A549 (cell line): ENCODE measurements around the gene ABCB11. TPM values are rescaled to one million over a fixed set of nuclear protein-coding genes. Genes with fewer than 3 reads are reported as not detected.

Experiments used
- ATAC-seq, 2 experiments: fragments of 200-7000 bp in 1 of 2; fragments of >200 bp in 1 of 2; cut with Nextera tagmentation in 1 of 2; cut with Tn5 transposase in 1 of 2; 3 replicates each; pipeline versions ENCODE4 v1.8.0 to v1.9.1; 2018 to 2020; ENCODE audit warnings: mild to moderate bottlenecking in 1 of 2, moderate library complexity in 1 of 2
- CTCF ChIA-PET: fragments of 300-600 bp; sonication (Branson Sonifier 250); formaldehyde crosslinking; extraction: SDS; loops from one replicate; lab custom pipeline; 2021; ENCODE audit warnings: antibody characterized with exemption, inconsistent platforms; lab: Yijun Ruan, JAX
- POLR2A ChIA-PET: fragments of 350-600 bp; formaldehyde crosslinking; extraction: SDS; loops from one replicate; lab custom pipeline; 2021; ENCODE audit warnings: antibody characterized with exemption, inconsistent platforms; lab: Yijun Ruan, JAX
- DNase-seq, 2 experiments: peaks; one replicate each; pipeline versions ENCODE4 v3.0.0 to v3.0.0-alpha.2; 2011 to 2016; ENCODE audit warnings: low read depth in 1 of 2, low spot score in 1 of 2
- FAIRE-seq: peaks from 2 replicates; lab custom pipeline; 2011; peaks lifted over from hg19 to GRCh38; lab: Jason Lieb, UNC
- H3K27ac ChIP-seq, 2 experiments: fragments of >200 bp; sonication (Bioruptor Twin); formaldehyde crosslinking; 3 replicates each; pipeline ENCODE4 v1.5.1; 2016 to 2017
- H3K4me1 ChIP-seq: fragments of >200 bp; sonication (Bioruptor Twin); formaldehyde crosslinking; 3 replicates; pipeline ENCODE4 v1.6.1; 2016
- H3K4me2 ChIP-seq: fragments of >200 bp; sonication (Bioruptor Twin); formaldehyde crosslinking; 3 replicates; pipeline ENCODE4 v1.6.1; 2016
- H3K4me3 ChIP-seq: fragments of >200 bp; sonication (Bioruptor Twin); formaldehyde crosslinking; 3 replicates; pipeline ENCODE4 v1.5.1; 2016
- H3K9me3 ChIP-seq: fragments of >200 bp; sonication (Bioruptor Twin); formaldehyde crosslinking; 3 replicates; pipeline ENCODE4 v1.6.1; 2016
- EP300 ChIP-seq, 2 experiments: fragments of >200 bp; sonication (Bioruptor Twin); formaldehyde crosslinking; IDR thresholded peaks; 2 replicates in 1 of 2; 3 replicates in 1 of 2; pipeline ENCODE4 v1.6.1; 2016 to 2017
- FOSB ChIP-seq: fragments of 250-450 bp; sonication (Bioruptor Pico); IDR thresholded peaks from 2 replicates; pipeline ENCODE4 v1.5.0; 2020; ENCODE audit warnings: mild to moderate bottlenecking, moderate library complexity
- FOXS1 ChIP-seq: fragments of 250-450 bp; sonication (Bioruptor Pico); IDR thresholded peaks from 2 replicates; pipeline ENCODE4 v1.5.0; 2020; ENCODE audit warnings: mild to moderate bottlenecking, moderate library complexity
- GATA3 ChIP-seq: IDR thresholded peaks from 2 replicates; pipeline ENCODE4 v1.6.1; 2012; ENCODE audit warnings: borderline replicate concordance
- HDAC2 ChIP-seq: fragments of 200-600 bp; sonication (generic); IDR thresholded peaks from 2 replicates; pipeline ENCODE4 v1.6.1; 2016
- HOXB13 ChIP-seq: fragments of 250-450 bp; sonication (Bioruptor Pico); IDR thresholded peaks from 2 replicates; pipeline ENCODE4 v1.5.0; 2020; ENCODE audit warnings: low read depth, mild to moderate bottlenecking, moderate library complexity
- HOXB5 ChIP-seq: fragments of 250-450 bp; sonication (Bioruptor Pico); IDR thresholded peaks from 2 replicates; pipeline ENCODE4 v1.5.0; 2020; ENCODE audit warnings: mild to moderate bottlenecking, moderate library complexity
- JUNB ChIP-seq: fragments of >200 bp; sonication (Bioruptor Twin); formaldehyde crosslinking; IDR thresholded peaks from 2 replicates; pipeline ENCODE4 v1.6.1; 2016
- KDM1A ChIP-seq: fragments of 200-600 bp; sonication (generic); IDR thresholded peaks from 2 replicates; pipeline ENCODE4 v1.6.1; 2016; ENCODE audit warnings: low read depth, mild to moderate bottlenecking
- MAZ ChIP-seq: fragments of 150-350 bp; IDR thresholded peaks from 2 replicates; pipeline ENCODE4 v1.6.1; 2014; ENCODE audit warnings: antibody characterized with exemption, low read depth, low read length, borderline replicate concordance
- NFE2L2 ChIP-seq: fragments of 150-350 bp; conservative IDR thresholded peaks from 2 replicates; pipeline ENCODE4 v1.6.1; 2014; ENCODE audit warnings: low read length
- NPAS2 ChIP-seq: fragments of 250-450 bp; sonication (Bioruptor Pico); IDR thresholded peaks from 2 replicates; pipeline ENCODE4 v1.8.0; 2022; ENCODE audit warnings: mild to moderate bottlenecking, moderate library complexity, borderline replicate concordance
- PHF8 ChIP-seq: fragments of 200-600 bp; sonication (generic); IDR thresholded peaks from 2 replicates; pipeline ENCODE4 v1.6.1; 2016; ENCODE audit warnings: low read depth, mild to moderate bottlenecking, antibody characterized with exemption, moderate library complexity, borderline replicate concordance
- RARB ChIP-seq: fragments of 250-450 bp; sonication (Bioruptor Pico); IDR thresholded peaks from 2 replicates; pipeline ENCODE4 v1.8.0; 2021; ENCODE audit warnings: mild to moderate bottlenecking, moderate library complexity
- RFX5 ChIP-seq: fragments of 450-650 bp; IDR thresholded peaks from 2 replicates; pipeline ENCODE4 v1.7.1; 2014; ENCODE audit warnings: antibody characterized with exemption, mild to moderate bottlenecking, moderate library complexity
- SREBF2 ChIP-seq: fragments of 450-650 bp; IDR thresholded peaks from 2 replicates; pipeline ENCODE4 v1.6.1; 2014; ENCODE audit warnings: mild to moderate bottlenecking, moderate library complexity
- TFCP2L1 ChIP-seq: fragments of 250-450 bp; sonication (Bioruptor Pico); IDR thresholded peaks from 2 replicates; pipeline ENCODE4 v1.5.0; 2021; ENCODE audit warnings: mild to moderate bottlenecking
- ZC3H11A ChIP-seq: fragments of 450-650 bp; IDR thresholded peaks from 2 replicates; pipeline ENCODE4 v1.6.1; 2014; ENCODE audit warnings: antibody characterized with exemption, mild to moderate bottlenecking
- ZNF302 ChIP-seq: fragments of 250-450 bp; sonication (Bioruptor Pico); IDR thresholded peaks from 2 replicates; pipeline ENCODE4 v1.9.0; 2021; ENCODE audit warnings: inconsistent platforms, mild to moderate bottlenecking, moderate library complexity
- ZSCAN20 ChIP-seq: fragments of 250-450 bp; sonication (Bioruptor Pico); IDR thresholded peaks from 2 replicates; pipeline ENCODE4 v1.8.0; 2022; ENCODE audit warnings: mild to moderate bottlenecking, moderate library complexity
- WGBS: methylation state at CpG from one replicate; pipeline ENCODE4 v1.1.6; 2017; ENCODE audit errors: missing lambda C conversion rate; 5-methylcytosine and 5-hydroxymethylcytosine counted together
- polyA plus RNA-seq, 4 experiments: library from polyadenylated mRNA; depleted of rRNA in 3 of 4; stranded (reverse); fragments of >200 nt; fragmentation: RNase III in 1 of 4; extraction: RNeasy Plus Mini Kit Qiagen cat#74134 plus additional on column Dnase treatment in 1 of 4; gene quantifications; 2 replicates in 3 of 4; 3 replicates in 1 of 4; pipeline ENCODE4 v1.2.3, GENCODE V29; 2011 to 2017
- TF ChIP-seq, protein P1 (sequence below): fragments of 200-600 bp; sonication (generic); IDR thresholded peaks from 2 replicates; pipeline ENCODE4 v1.6.1; 2016; ENCODE audit warnings: antibody characterized with exemption, mild to moderate bottlenecking, moderate library complexity
- TF ChIP-seq, protein P2 (sequence below): IDR thresholded peaks from 2 replicates; pipeline ENCODE4 v1.6.1; 2012; ENCODE audit warnings: low read depth, borderline replicate concordance
- TF ChIP-seq, protein P3 (sequence below): fragments of 250-450 bp; sonication (Bioruptor Pico); IDR thresholded peaks from 2 replicates; pipeline ENCODE4 v1.5.0; 2021; ENCODE audit warnings: mild to moderate bottlenecking, moderate library complexity, borderline replicate concordance
- TF ChIP-seq, protein P4 (sequence below): fragments of >200 bp; sonication (Bioruptor Twin); formaldehyde crosslinking; IDR thresholded peaks from 3 replicates; pipeline ENCODE4 v1.6.1; 2016

The ABCB11 gene
- polyA plus RNA-seq, 2 of the 4 experiments (the other 2 are of a cell fraction): not detected

DNA sequence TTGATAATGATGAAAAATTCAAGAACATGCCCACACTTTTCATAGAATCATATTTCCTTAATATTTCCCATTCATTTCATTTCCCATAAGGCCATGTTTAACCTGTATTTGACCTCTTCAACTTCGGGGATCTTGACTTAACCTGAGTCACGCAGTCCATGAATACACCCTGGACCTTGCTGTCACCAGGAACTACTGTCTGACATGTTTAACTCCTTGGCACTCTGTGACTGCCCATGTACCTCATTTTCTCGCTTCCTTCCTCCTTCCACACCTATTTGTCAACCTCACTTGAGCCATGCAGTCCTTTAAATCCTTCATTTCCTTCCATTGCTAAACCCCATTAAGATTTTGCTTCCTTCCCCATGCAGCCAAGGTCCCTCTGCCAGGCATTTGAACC lies 16.3 kb downstream of the ABCB11 start (continued):
- TF ChIP-seq, protein P1, sequence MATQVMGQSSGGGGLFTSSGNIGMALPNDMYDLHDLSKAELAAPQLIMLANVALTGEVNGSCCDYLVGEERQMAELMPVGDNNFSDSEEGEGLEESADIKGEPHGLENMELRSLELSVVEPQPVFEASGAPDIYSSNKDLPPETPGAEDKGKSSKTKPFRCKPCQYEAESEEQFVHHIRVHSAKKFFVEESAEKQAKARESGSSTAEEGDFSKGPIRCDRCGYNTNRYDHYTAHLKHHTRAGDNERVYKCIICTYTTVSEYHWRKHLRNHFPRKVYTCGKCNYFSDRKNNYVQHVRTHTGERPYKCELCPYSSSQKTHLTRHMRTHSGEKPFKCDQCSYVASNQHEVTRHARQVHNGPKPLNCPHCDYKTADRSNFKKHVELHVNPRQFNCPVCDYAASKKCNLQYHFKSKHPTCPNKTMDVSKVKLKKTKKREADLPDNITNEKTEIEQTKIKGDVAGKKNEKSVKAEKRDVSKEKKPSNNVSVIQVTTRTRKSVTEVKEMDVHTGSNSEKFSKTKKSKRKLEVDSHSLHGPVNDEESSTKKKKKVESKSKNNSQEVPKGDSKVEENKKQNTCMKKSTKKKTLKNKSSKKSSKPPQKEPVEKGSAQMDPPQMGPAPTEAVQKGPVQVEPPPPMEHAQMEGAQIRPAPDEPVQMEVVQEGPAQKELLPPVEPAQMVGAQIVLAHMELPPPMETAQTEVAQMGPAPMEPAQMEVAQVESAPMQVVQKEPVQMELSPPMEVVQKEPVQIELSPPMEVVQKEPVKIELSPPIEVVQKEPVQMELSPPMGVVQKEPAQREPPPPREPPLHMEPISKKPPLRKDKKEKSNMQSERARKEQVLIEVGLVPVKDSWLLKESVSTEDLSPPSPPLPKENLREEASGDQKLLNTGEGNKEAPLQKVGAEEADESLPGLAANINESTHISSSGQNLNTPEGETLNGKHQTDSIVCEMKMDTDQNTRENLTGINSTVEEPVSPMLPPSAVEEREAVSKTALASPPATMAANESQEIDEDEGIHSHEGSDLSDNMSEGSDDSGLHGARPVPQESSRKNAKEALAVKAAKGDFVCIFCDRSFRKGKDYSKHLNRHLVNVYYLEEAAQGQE: no peak
- no peak for TF ChIP-seq ZSCAN20
- TF ChIP-seq SREBF2: no peak
- TF ChIP-seq, protein P2, sequence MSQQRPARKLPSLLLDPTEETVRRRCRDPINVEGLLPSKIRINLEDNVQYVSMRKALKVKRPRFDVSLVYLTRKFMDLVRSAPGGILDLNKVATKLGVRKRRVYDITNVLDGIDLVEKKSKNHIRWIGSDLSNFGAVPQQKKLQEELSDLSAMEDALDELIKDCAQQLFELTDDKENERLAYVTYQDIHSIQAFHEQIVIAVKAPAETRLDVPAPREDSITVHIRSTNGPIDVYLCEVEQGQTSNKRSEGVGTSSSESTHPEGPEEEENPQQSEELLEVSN: no peak
- TF ChIP-seq NFE2L2: no peak

DNA sequence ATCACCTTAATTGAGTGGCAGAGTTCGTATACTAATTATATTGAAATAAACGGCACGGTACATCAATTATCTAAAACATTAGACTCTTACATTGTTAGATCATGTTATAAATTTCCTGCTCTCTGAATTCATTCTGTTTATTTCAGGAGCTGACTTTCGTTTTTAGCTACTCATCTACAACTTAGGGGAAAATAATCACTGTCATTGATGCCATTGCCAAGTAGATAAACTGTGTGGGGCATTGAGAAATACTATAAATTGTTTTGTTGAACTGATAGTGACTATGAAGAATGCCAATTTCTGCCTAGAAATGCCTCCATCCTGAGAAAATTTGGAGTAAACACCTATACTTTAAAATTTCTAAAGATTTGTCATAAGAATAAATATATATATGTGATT lies 17.5 kb downstream of the ABCB11 start:
- no peak for ATAC-seq
- WGBS: 77% methylated on average over 4 of the region's 4 CpGs
- FAIRE-seq: no peak
- H3K4me1 ChIP-seq: peaks cover 37% of the 10 kb centered on the region
- peak overlapping the region in 1 of 2 experiments; percentile 57; a peak in 2 of 6 replicates for H3K27ac ChIP-seq
- no peak for DNase-seq
- H3K4me3 ChIP-seq: no peak overlapping the region
- no peak for TF ChIP-seq JUNB
- TF ChIP-seq RFX5: no peak
- no peak for TF ChIP-seq EP300 (IDR thresholded peaks at IDR 0.05)
- CTCF ChIA-PET: no interaction called here
- no peaks in the 10 kb centered on the region for H3K9me3 ChIP-seq
- POLR2A ChIA-PET: no interaction called here
- H3K4me2 ChIP-seq: no peak overlapping the region; the same call in 2 of the 3 replicates

DNA sequence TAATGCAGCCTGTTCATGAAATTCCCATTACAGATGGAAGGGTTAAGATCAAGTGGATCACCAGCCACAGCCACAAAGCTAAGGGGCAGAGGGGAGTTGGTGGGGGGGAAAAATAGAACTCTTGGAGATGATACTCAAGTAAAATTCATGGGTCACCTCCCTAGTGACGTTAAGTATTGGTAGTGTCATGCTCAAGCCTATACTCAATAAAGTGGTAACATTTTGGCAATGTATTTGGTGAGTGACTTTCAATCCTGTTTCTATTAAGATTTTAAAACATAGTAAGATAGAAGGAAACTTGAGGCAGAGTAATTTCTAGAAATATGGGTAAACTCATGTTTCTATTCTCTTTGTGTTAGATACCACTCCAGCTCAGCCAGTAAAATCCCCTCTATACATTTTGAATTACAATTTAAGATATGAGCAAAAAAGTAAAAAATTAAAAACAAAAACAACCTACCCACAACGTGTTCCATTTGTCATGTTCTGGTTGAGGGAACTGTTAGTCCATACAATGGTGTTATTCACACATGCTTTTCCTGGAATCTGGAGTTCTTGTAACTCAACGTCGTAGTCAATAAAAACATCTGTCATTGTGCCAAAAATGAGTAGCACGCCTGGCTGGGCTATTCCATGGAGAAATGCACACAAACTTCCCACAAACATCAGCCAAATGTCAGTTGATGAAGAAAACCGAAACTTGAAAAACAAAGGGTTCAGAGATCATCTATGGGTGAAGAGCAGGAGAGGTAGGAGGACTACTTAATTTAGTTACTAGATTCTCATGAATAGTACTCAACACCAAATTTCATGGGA lies 18.1 kb downstream of the ABCB11 start:
- Histone ChIP-seq H3K4me2 (peak overlapping the region; percentile 58), H3K4me1 (peaks cover 37% of the 10 kb centered on the region), H3K4me3 (no peak overlapping the region), H3K27ac (peak overlapping the region; percentile 57 to 69), H3K9me3 (no peaks in the 10 kb centered on the region)
- DNase-seq (no peak), FAIRE-seq (no peak), ATAC-seq (no peak)
- TF ChIP-seq PHF8: no peak
- no peak for TF ChIP-seq ZC3H11A
- TF ChIP-seq HOXB13 (CRISPR knock-in tag): no peak
- no peak for TF ChIP-seq MAZ
- TF ChIP-seq NPAS2 (CRISPR knock-in tag): no peak
- TF ChIP-seq FOXS1 (CRISPR knock-in tag): no peak
- TF ChIP-seq, protein P3, sequence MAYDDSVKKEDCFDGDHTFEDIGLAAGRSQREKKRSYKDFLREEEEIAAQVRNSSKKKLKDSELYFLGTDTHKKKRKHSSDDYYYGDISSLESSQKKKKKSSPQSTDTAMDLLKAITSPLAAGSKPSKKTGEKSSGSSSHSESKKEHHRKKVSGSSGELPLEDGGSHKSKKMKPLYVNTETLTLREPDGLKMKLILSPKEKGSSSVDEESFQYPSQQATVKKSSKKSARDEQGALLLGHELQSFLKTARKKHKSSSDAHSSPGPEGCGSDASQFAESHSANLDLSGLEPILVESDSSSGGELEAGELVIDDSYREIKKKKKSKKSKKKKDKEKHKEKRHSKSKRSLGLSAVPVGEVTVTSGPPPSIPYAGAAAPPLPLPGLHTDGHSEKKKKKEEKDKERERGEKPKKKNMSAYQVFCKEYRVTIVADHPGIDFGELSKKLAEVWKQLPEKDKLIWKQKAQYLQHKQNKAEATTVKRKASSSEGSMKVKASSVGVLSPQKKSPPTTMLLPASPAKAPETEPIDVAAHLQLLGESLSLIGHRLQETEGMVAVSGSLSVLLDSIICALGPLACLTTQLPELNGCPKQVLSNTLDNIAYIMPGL (CRISPR knock-in tag): no peak
- TF ChIP-seq HOXB5: no peak
- TF ChIP-seq HDAC2: no peak
- TF ChIP-seq ZNF302 (CRISPR knock-in tag): no peak
- TF ChIP-seq ZSCAN20: no peak
- TF ChIP-seq TFCP2L1 (CRISPR knock-in tag): no peak
- no peak for TF ChIP-seq RARB (CRISPR knock-in tag)
- TF ChIP-seq KDM1A: no peak
- no peak for TF ChIP-seq GATA3
- TF ChIP-seq, protein P4, sequence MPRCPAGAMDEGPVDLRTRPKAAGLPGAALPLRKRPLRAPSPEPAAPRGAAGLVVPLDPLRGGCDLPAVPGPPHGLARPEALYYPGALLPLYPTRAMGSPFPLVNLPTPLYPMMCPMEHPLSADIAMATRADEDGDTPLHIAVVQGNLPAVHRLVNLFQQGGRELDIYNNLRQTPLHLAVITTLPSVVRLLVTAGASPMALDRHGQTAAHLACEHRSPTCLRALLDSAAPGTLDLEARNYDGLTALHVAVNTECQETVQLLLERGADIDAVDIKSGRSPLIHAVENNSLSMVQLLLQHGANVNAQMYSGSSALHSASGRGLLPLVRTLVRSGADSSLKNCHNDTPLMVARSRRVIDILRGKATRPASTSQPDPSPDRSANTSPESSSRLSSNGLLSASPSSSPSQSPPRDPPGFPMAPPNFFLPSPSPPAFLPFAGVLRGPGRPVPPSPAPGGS: no peak
- no peak for TF ChIP-seq FOSB (CRISPR knock-in tag)
- TF ChIP-seq, protein P2: no peak
- ChIA-PET POLR2A (no interaction called here), CTCF (interaction anchor here (0.7 kb wide), 1 partner anchor 190 kb away, joined by 3 read pairs; no protein-coding TSS in a partner anchor)
- 77% methylated on average over 6 of the region's 6 CpGs for WGBS
